BLaER1 treated with 17β-estradiol and CSF1 and Interleukin-3, amounts not matched to agents 10 nM and 100 nM (cell line): ENCODE results near the gene DUSP10.
A peak's percentile ranks its signal among the peaks of the same experiment; 100 is the strongest.

Experiments used
- H3K27ac ChIP-seq, 11 experiments: shearing (Covaris generic); formaldehyde crosslinking; 2 replicates each; pipeline ENCODE4 v1.8.1; 2022
- H3K27me3 ChIP-seq, 11 experiments: shearing (Covaris generic); formaldehyde crosslinking; 2 replicates each; pipeline ENCODE4 v1.8.1; 2022
- H3K36me3 ChIP-seq, 11 experiments: shearing (Covaris generic); formaldehyde crosslinking; 2 replicates each; pipeline ENCODE4 v1.8.1; 2022
- H3K4me1 ChIP-seq, 10 experiments: shearing (Covaris generic); formaldehyde crosslinking; 2 replicates each; pipeline ENCODE4 v1.8.1; 2022
- H3K4me2 ChIP-seq, 11 experiments: shearing (Covaris generic); formaldehyde crosslinking; 2 replicates each; pipeline ENCODE4 v1.8.1; 2022
- H3K4me3 ChIP-seq, 10 experiments: shearing (Covaris generic); formaldehyde crosslinking; 2 replicates each; pipeline ENCODE4 v1.8.1; 2022
- H3K9ac ChIP-seq, 11 experiments: shearing (Covaris generic); formaldehyde crosslinking; 2 replicates each; pipeline ENCODE4 v1.8.1; 2022
- H3K9me3 ChIP-seq, 11 experiments: shearing (Covaris generic); formaldehyde crosslinking; replicated peaks in 1 of 11; 2 replicates each; pipeline ENCODE4 v1.8.1; 2022
- H4K20me1 ChIP-seq, 11 experiments: shearing (Covaris generic); formaldehyde crosslinking; 2 replicates each; pipeline ENCODE4 v1.8.1; 2022
- Cebpa-rat ChIP-seq, 11 experiments: shearing (Covaris generic); IDR thresholded peaks; 2 replicates each; pipeline ENCODE4 v1.8.1; 2022

Gene DUSP10

GRCh38 chr1:221773383-221773782, 31.5 kb upstream of the DUSP10 start:
- Histone ChIP-seq H3K4me3 (no peak overlapping the region), H3K9me3 (no peaks in the 10 kb centered on the region), H3K27me3 (no peaks in the 10 kb centered on the region), H3K4me1 (peaks cover 20 to 37% (median 28%) of the 10 kb centered on the region in 10 experiments), H3K36me3 (no peaks in the 10 kb centered on the region), H3K27ac (no peak overlapping the region), H3K9ac (no peak overlapping the region), H3K4me2 (no peak overlapping the region), H4K20me1 (no peaks in the 10 kb centered on the region; a peak in 1 of 22 replicates)
- no peak for TF ChIP-seq Cebpa-rat (IDR thresholded peaks at IDR 0.05)

- no peak for TF ChIP-seq Cebpa-rat (IDR thresholded peaks at IDR 0.05)
- H3K36me3 ChIP-seq, result no peaks in the 10 kb centered on the region
- no peak overlapping the region for H3K27ac ChIP-seq
- no peaks in the 10 kb centered on the region; a peak in 1 of 22 replicates for H4K20me1 ChIP-seq
- H3K9ac ChIP-seq, result no peak overlapping the region
- no peaks in the 10 kb centered on the region for H3K9me3 ChIP-seq
- H3K4me2 ChIP-seq, result no peak overlapping the region
- peaks cover 8 to 29% (median 19%) of the 10 kb centered on the region in 10 experiments for H3K4me1 ChIP-seq
- H3K27me3 ChIP-seq, result no peaks in the 10 kb centered on the region
- H3K4me3 ChIP-seq, result no peak overlapping the region
Observed at GRCh38 chr1:221772117-221772516, 30.2 kb upstream of the DUSP10 start.

- peak in 5 of 11 experiments; percentile 26 to 73 (median 40); a peak in 4 of 22 replicates for TF ChIP-seq Cebpa-rat (IDR thresholded peaks at IDR 0.05)
- H4K20me1 ChIP-seq, result no peaks in the 10 kb centered on the region
- peak overlapping the region in 7 of 11 experiments; percentile 4 to 44 (median 31); a peak in 6 of 22 replicates for H3K27ac ChIP-seq
- no peak overlapping the region for H3K4me3 ChIP-seq
- H3K9ac ChIP-seq, result no peak overlapping the region
- H3K4me1 ChIP-seq, result peaks cover 0 to 19% (median 9%) of the 10 kb centered on the region in 10 experiments; a peak in 13 of 20 replicates
- H3K9me3 ChIP-seq, result no peaks in the 10 kb centered on the region
- no peaks in the 10 kb centered on the region for H3K36me3 ChIP-seq
- no peaks in the 10 kb centered on the region for H3K27me3 ChIP-seq
- H3K4me2 ChIP-seq, result peak overlapping the region in 8 of 11 experiments; percentile 4 to 65 (median 38); a peak in 14 of 22 replicates
Observed at GRCh38 chr1:221768444-221769066, 26.7 kb upstream of the DUSP10 start.

- TF ChIP-seq Cebpa-rat (IDR thresholded peaks at IDR 0.05), result no peak
- Histone ChIP-seq H3K4me3 (no peak overlapping the region), H3K27ac (no peak overlapping the region), H3K36me3 (no peaks in the 10 kb centered on the region), H4K20me1 (no peaks in the 10 kb centered on the region), H3K27me3 (no peaks in the 10 kb centered on the region), H3K9ac (no peak overlapping the region), H3K4me2 (0 out of 22 replicates have a peak overlapping the region, but pooled peaks of 1 of the 11 experiments have one; percentile 13), H3K4me1 (peaks cover 0 to 19% (median 9%) of the 10 kb centered on the region in 10 experiments; a peak in 13 of 20 replicates), H3K9me3 (no peaks in the 10 kb centered on the region)
Observed at GRCh38 chr1:221766210-221766609, 24.3 kb upstream of the DUSP10 start.

GRCh38 chr1:221765527-221765926, 23.6 kb upstream of the DUSP10 start:
- Histone ChIP-seq H3K9me3 (no peaks in the 10 kb centered on the region), H3K9ac (no peak overlapping the region), H4K20me1 (no peaks in the 10 kb centered on the region), H3K4me2 (0 out of 22 replicates have a peak overlapping the region, but pooled peaks of 1 of the 11 experiments have one; percentile 13), H3K4me1 (peaks cover 0 to 19% (median 9%) of the 10 kb centered on the region in 10 experiments; a peak in 13 of 20 replicates), H3K27ac (no peak overlapping the region), H3K36me3 (no peaks in the 10 kb centered on the region), H3K27me3 (no peaks in the 10 kb centered on the region), H3K4me3 (no peak overlapping the region)
- no peak for TF ChIP-seq Cebpa-rat (IDR thresholded peaks at IDR 0.05)

GRCh38 chr1:221762121-221762520, 20.2 kb upstream of the DUSP10 start:
- no peak overlapping the region for H3K9ac ChIP-seq

GRCh38 chr1:221761354-221762002, 19.6 kb upstream of the DUSP10 start:
- peaks cover 0 to 6% (median 0%) of the 10 kb centered on the region in 10 experiments; a peak in 1 of 20 replicates for H3K4me1 ChIP-seq
- no peak overlapping the region for H3K4me2 ChIP-seq
- no peak for TF ChIP-seq Cebpa-rat (IDR thresholded peaks at IDR 0.05)
- H3K4me3 ChIP-seq, result no peak overlapping the region
- H4K20me1 ChIP-seq, result no peaks in the 10 kb centered on the region
- no peaks in the 10 kb centered on the region for H3K9me3 ChIP-seq
- H3K27ac ChIP-seq, result no peak overlapping the region
- no peak overlapping the region for H3K9ac ChIP-seq
- no peaks in the 10 kb centered on the region for H3K36me3 ChIP-seq
- H3K27me3 ChIP-seq, result no peaks in the 10 kb centered on the region

More at GRCh38 chr1:221762121-221762520, 20.2 kb upstream of the DUSP10 start:
- no peak overlapping the region for H3K4me2 ChIP-seq
- no peak overlapping the region for H3K27ac ChIP-seq
- H3K4me3 ChIP-seq, result no peak overlapping the region
- H3K36me3 ChIP-seq, result no peaks in the 10 kb centered on the region
- H3K4me1 ChIP-seq, result peaks cover 0 to 6% (median 0%) of the 10 kb centered on the region in 10 experiments; a peak in 1 of 20 replicates
- no peaks in the 10 kb centered on the region for H3K9me3 ChIP-seq
- no peaks in the 10 kb centered on the region for H4K20me1 ChIP-seq
- no peak for TF ChIP-seq Cebpa-rat (IDR thresholded peaks at IDR 0.05)
- no peaks in the 10 kb centered on the region for H3K27me3 ChIP-seq

- Histone ChIP-seq H3K36me3 (no peaks in the 10 kb centered on the region), H3K4me3 (no peak overlapping the region), H4K20me1 (no peaks in the 10 kb centered on the region), H3K27ac (no peak overlapping the region), H3K9me3 (no peaks in the 10 kb centered on the region), H3K4me2 (no peak overlapping the region), H3K9ac (no peak overlapping the region), H3K27me3 (no peaks in the 10 kb centered on the region), H3K4me1 (peaks cover 0 to 2% (median 0%) of the 10 kb centered on the region in 10 experiments; a peak in 1 of 20 replicates)
- no peak for TF ChIP-seq Cebpa-rat (IDR thresholded peaks at IDR 0.05)
Observed at GRCh38 chr1:221760911-221761310, 19.0 kb upstream of the DUSP10 start.

GRCh38 chr1:221759436-221759835, 17.5 kb upstream of the DUSP10 start:
- no peak for TF ChIP-seq Cebpa-rat (IDR thresholded peaks at IDR 0.05)
- Histone ChIP-seq H4K20me1 (no peaks in the 10 kb centered on the region), H3K4me3 (no peak overlapping the region), H3K36me3 (no peaks in the 10 kb centered on the region), H3K27me3 (no peaks in the 10 kb centered on the region), H3K9me3 (no peaks in the 10 kb centered on the region), H3K4me2 (no peak overlapping the region), H3K4me1 (peaks cover 0 to 6% (median 5%) of the 10 kb centered on the region in 10 experiments; a peak in 12 of 20 replicates), H3K9ac (no peak overlapping the region), H3K27ac (no peak overlapping the region)
